GM23338 (cell line): ENCODE measurements around the gene CACNA1C.

ENCODE experiments used
- CTCF ChIP-seq, 2 experiments: fragments of 200-600 bp in 1 of 2; sonication (generic) in 1 of 2; conservative IDR thresholded peaks; 2 replicates each; pipeline versions ENCODE4 v1.5.1 to v1.6.1; 2016 to 2017; ENCODE audit warnings: antibody characterized with exemption in 2 of 2, low read depth in 2 of 2, mild to moderate bottlenecking in 2 of 2, moderate library complexity in 1 of 2
- ETS1 ChIP-seq: IDR thresholded peaks from 2 replicates; pipeline ENCODE4 v1.6.1; 2016; ENCODE audit warnings: antibody characterized with exemption
- EZH2 ChIP-seq: fragments of 200-600 bp; sonication (generic); IDR thresholded peaks from one replicate; pipeline ENCODE4 v1.8.0; 2017; ENCODE audit warnings: antibody characterized with exemption, mild to moderate bottlenecking, low read depth; ENCODE audit not compliant: unreplicated experiment
- EZH2phosphoT487 ChIP-seq: fragments of 200-600 bp; sonication (generic); IDR thresholded peaks from one replicate; pipeline ENCODE4 v1.8.1; 2018; ENCODE audit warnings: antibody characterized with exemption; ENCODE audit not compliant: unreplicated experiment
- JUNB ChIP-seq: IDR thresholded peaks from one replicate; pipeline ENCODE4 v1.6.1; 2016; ENCODE audit warnings: antibody characterized with exemption; ENCODE audit not compliant: unreplicated experiment

GRCh38 chr12:2187195-2187945, 134.6 kb downstream of the CACNA1C start:
- TF ChIP-seq EZH2: no peak
- no peak for TF ChIP-seq CTCF (conservative IDR thresholded peaks at IDR 0.05; ENCODE audit: low read depth in 2 of 2)
- no peak for TF ChIP-seq ETS1
- TF ChIP-seq EZH2phosphoT487: no peak
- no peak for TF ChIP-seq JUNB
